Dermis blood vessel endothelial cell (primary cell): ENCODE measurements around the gene TEX26. TPM values are rescaled to one million over a fixed set of nuclear protein-coding genes. Genes with fewer than 3 reads are reported as not detected.

ENCODE experiments used
- DNase-seq: peaks from one replicate; pipeline ENCODE4 v3.0.0; 2010
- total RNA-seq: library from RNA; depleted of rRNA; stranded (reverse); fragments of >200 nt; gene quantifications from 2 replicates; pipeline ENCODE4 v1.2.3, GENCODE V29; 2014

Gene TEX26
- total RNA-seq, 1 donor from 2014 or later: not detected

GRCh38 chr13:31014456-31014855 is 82.0 kb downstream of the TEX26 start:
- no peak for DNase-seq

GRCh38 chr13:31015199-31015598 is 82.7 kb downstream of the TEX26 start:
- DNase-seq: no peak

GRCh38 chr13:31016342-31017325 is 84.2 kb downstream of the TEX26 start:
- no peak for DNase-seq

- no peak for DNase-seq
Observed at GRCh38 chr13:31018511-31018910, 86.1 kb downstream of the TEX26 start.

GRCh38 chr13:31020996-31021395 is 88.5 kb downstream of the TEX26 start:
- DNase-seq: no peak

- DNase-seq: no peak
Observed at GRCh38 chr13:31022288-31022895, 89.9 kb downstream of the TEX26 start.

GRCh38 chr13:31022928-31023530 is 90.6 kb downstream of the TEX26 start:
- DNase-seq: no peak

Other genes starting within 250 kb of the TEX26 start
- gene ALOX5AP, start 197.1 kb upstream of the TEX26 start, total RNA-seq: 0.14 and 0.34 TPM in 2 replicates
- 30.6 and 37.1 TPM in 2 replicates for gene MEDAG, start 26.4 kb upstream of the TEX26 start, total RNA-seq
- gene HSPH1, start 229.2 kb downstream of the TEX26 start, total RNA-seq: 59.4 and 103 TPM in 2 replicates